Astrocyte (in vitro differentiated cells and primary cell): ENCODE measurements around the gene GRB2.

ENCODE experiments used
- EZH2 ChIP-seq: IDR thresholded peaks from 2 replicates; pipeline ENCODE4 v1.6.1; 2012; ENCODE audit warnings: mild to moderate bottlenecking, low read length, inconsistent platforms; ENCODE audit not compliant: insufficient read depth
- TF ChIP-seq, protein P1 (sequence below): IDR thresholded peaks from 2 replicates; pipeline ENCODE4 v1.5.1; 2011; ENCODE audit warnings: low read depth, mild to moderate bottlenecking, inconsistent platforms, low read length, moderate library complexity; ENCODE audit not compliant: insufficient read depth

DNA sequence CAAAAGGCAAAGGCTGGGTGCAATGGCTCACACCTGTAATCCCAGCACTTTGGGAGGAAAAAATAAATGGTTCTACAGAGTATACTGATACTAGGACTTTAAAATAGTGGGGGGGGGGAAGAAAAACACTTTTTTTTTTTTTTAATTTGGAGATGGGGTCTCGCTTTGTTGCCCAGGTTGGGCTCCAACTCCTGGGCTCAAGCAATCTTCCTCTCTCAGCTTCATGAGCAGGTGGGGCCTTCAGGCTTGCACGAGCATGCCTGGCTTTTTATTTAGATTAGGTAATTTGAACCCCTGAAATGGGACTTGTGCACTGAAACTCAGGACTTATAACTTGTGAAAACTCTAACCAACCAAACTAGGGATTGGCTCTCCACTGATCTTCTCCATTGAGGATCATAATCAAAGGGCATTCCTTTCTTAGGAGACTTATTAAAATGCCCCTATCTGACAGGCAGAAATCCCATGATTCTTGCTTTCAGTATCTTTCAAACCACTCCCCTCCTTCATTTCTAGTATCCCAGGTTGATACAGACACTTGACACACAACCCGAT, 16.9 kb downstream of the GRB2 start:
- TF ChIP-seq, protein P1, sequence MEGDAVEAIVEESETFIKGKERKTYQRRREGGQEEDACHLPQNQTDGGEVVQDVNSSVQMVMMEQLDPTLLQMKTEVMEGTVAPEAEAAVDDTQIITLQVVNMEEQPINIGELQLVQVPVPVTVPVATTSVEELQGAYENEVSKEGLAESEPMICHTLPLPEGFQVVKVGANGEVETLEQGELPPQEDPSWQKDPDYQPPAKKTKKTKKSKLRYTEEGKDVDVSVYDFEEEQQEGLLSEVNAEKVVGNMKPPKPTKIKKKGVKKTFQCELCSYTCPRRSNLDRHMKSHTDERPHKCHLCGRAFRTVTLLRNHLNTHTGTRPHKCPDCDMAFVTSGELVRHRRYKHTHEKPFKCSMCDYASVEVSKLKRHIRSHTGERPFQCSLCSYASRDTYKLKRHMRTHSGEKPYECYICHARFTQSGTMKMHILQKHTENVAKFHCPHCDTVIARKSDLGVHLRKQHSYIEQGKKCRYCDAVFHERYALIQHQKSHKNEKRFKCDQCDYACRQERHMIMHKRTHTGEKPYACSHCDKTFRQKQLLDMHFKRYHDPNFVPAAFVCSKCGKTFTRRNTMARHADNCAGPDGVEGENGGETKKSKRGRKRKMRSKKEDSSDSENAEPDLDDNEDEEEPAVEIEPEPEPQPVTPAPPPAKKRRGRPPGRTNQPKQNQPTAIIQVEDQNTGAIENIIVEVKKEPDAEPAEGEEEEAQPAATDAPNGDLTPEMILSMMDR = no peak
- no peak for TF ChIP-seq EZH2
